ENCODE results near the gene CD47. TPM values are rescaled to one million over a fixed set of nuclear protein-coding genes. Genes with fewer than 3 reads are reported as not detected.

The CD47 gene
- total RNA-seq, 2 experiments from 2014 or later, result 88.7 to 91.6 TPM

- intact Hi-C loops (cut with micrococcal nuclease), result no loop called here
- TF ChIP-seq CTCF (IDR thresholded peaks at IDR 0.05), result no peak
- ChIA-PET POLR2A (interaction anchor here (0.8 to 0.9 kb wide), 3 partner anchors 21 to 66 kb away, joined by 3 read pairs; no protein-coding TSS in a partner anchor), CTCF (interaction anchor here (0.8 to 1.5 kb wide), 4 partner anchors 10 to 140 kb away, joined by 3 to 7 read pairs (median 4); no protein-coding TSS in a partner anchor)
- no peaks in the 10 kb centered on the region for H3K27me3 Mint-ChIP-seq
- H3K4me3 Mint-ChIP-seq, result no peak overlapping the region
- H3K36me3 Mint-ChIP-seq (ENCODE audit: low read depth), result peaks cover 76% of the 10 kb centered on the region
- H3K4me1 Mint-ChIP-seq (ENCODE audit: low read depth), result peaks cover 85% of the 10 kb centered on the region
- H3K9me3 Mint-ChIP-seq, result no peaks in the 10 kb centered on the region
- H3K27ac Mint-ChIP-seq, result peak overlapping the region; percentile 25
- peak; percentile 19 for ATAC-seq
- DNase-seq, result no peak
These were observed 23.1 kb downstream of the CD47 start for GRCh38 chr3:108067768-108068167.

GRCh38 chr3:108065096-108065495 lies 25.7 kb downstream of the CD47 start:
- Mint-ChIP-seq H3K4me3 (no peak overlapping the region), H3K27me3 (no peaks in the 10 kb centered on the region), H3K9me3 (no peaks in the 10 kb centered on the region), H3K4me1 (ENCODE audit: low read depth) (peaks cover 75% of the 10 kb centered on the region), H3K27ac (peak overlapping the region; percentile 75), H3K36me3 (ENCODE audit: low read depth) (peaks cover 76% of the 10 kb centered on the region)
- CTCF ChIA-PET, result interaction anchor here (1.4 kb wide), 1 partner anchor 126 kb away, joined by 3 read pairs; no protein-coding TSS in a partner anchor
- ATAC-seq, result no peak
- no peak for DNase-seq
- POLR2A ChIA-PET, result interaction anchor here (1.2 kb wide), 1 partner anchor 25 kb away, joined by 5 read pairs; no protein-coding TSS in a partner anchor
- intact Hi-C loops (cut with micrococcal nuclease), result no loop called here
- TF ChIP-seq CTCF (IDR thresholded peaks at IDR 0.05), result no peak

- POLR2A ChIA-PET, result interaction anchor here (1.2 kb wide), 1 partner anchor 26 kb away, joined by 5 read pairs; no protein-coding TSS in a partner anchor
- peaks cover 77% of the 10 kb centered on the region for H3K36me3 Mint-ChIP-seq (ENCODE audit: low read depth)
- ATAC-seq (peak; percentile 49), DNase-seq (no peak)
- no peak overlapping the region for H3K4me3 Mint-ChIP-seq
- no peaks in the 10 kb centered on the region for H3K9me3 Mint-ChIP-seq
- CTCF ChIA-PET, result interaction anchor here (1.4 kb wide), 1 partner anchor 126 kb away, joined by 3 read pairs; no protein-coding TSS in a partner anchor
- intact Hi-C loops (cut with micrococcal nuclease), result no loop called here
- peaks cover 74% of the 10 kb centered on the region for H3K4me1 Mint-ChIP-seq (ENCODE audit: low read depth)
- H3K27ac Mint-ChIP-seq, result peak overlapping the region; percentile 61
- no peaks in the 10 kb centered on the region for H3K27me3 Mint-ChIP-seq
- TF ChIP-seq CTCF (IDR thresholded peaks at IDR 0.05), result no peak
These were observed 26.4 kb downstream of the CD47 start for GRCh38 chr3:108064293-108064887.

GRCh38 chr3:108062051-108062450 lies 28.8 kb downstream of the CD47 start:
- Mint-ChIP-seq H3K9me3 (no peaks in the 10 kb centered on the region), H3K4me1 (ENCODE audit: low read depth) (peaks cover 66% of the 10 kb centered on the region), H3K27me3 (no peaks in the 10 kb centered on the region), H3K4me3 (no peak overlapping the region), H3K27ac (no peak overlapping the region), H3K36me3 (ENCODE audit: low read depth) (peaks cover 73% of the 10 kb centered on the region)
- CTCF ChIA-PET, result no interaction called here
- ATAC-seq (no peak), DNase-seq (no peak)
- intact Hi-C loops (cut with micrococcal nuclease), result no loop called here
- no peak for TF ChIP-seq CTCF (IDR thresholded peaks at IDR 0.05)
- POLR2A ChIA-PET, result no interaction called here

- POLR2A ChIA-PET, result no interaction called here
- Mint-ChIP-seq H3K27ac (no peak overlapping the region), H3K27me3 (no peaks in the 10 kb centered on the region), H3K4me1 (ENCODE audit: low read depth) (peaks cover 66% of the 10 kb centered on the region), H3K4me3 (no peak overlapping the region), H3K9me3 (no peaks in the 10 kb centered on the region), H3K36me3 (ENCODE audit: low read depth) (peaks cover 68% of the 10 kb centered on the region)
- no peak for ATAC-seq
- no peak for DNase-seq
- CTCF ChIA-PET, result no interaction called here
- intact Hi-C loops (cut with micrococcal nuclease), result no loop called here
- no peak for TF ChIP-seq CTCF (IDR thresholded peaks at IDR 0.05)
These were observed 30.5 kb downstream of the CD47 start for GRCh38 chr3:108060331-108060730.

All from activated CD8-positive, alpha-beta T cell treated with anti-CD3 and anti-CD28 coated beads for 36 hours (primary cell).